ENCODE data around the gene GRIA4.

DNA sequence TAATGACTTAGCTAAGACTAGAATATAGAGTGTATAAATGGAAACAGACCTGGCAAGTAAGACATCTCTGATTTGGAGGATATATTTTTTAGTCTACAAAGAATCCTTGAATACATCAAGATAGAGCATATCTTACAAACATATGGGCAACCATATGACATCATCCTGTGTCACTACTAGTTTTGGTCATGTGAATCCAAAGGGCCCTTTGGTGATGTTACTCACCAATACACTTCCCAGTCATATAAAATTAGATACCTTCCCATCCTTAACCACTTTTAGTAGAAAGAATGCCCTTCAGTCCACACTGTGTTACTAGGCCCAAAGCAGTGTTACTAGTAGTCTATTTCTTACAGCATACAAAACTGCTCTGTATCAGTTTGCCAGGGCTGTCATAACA lies 31.6 kb downstream of the GRIA4 start:
- TF ChIP-seq REST (IDR thresholded peaks at IDR 0.05) (no peak), MYC (IDR thresholded peaks at IDR 0.05; ENCODE audit: borderline replicate concordance, low read length) (no peak)
- TF ChIP-seq, protein P1, sequence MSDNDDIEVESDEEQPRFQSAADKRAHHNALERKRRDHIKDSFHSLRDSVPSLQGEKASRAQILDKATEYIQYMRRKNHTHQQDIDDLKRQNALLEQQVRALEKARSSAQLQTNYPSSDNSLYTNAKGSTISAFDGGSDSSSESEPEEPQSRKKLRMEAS (IDR thresholded peaks at IDR 0.05): no peak

Data from A549 (cell line).